Measurements from ENCODE around the gene ST8SIA1.

Gene ST8SIA1

GRCh38 chr12:22180705-22181104 lies 153.8 kb downstream of the ST8SIA1 start:
- TF ChIP-seq REST (IDR thresholded peaks at IDR 0.05; ENCODE audit: insufficient replicate concordance, low read depth) (no peak), CTCF (IDR thresholded peaks at IDR 0.05; ENCODE audit: insufficient read depth, low read length) (no peak), GABPA (IDR thresholded peaks at IDR 0.05; ENCODE audit: low read depth) (no peak), SPI1 (IDR thresholded peaks at IDR 0.05; ENCODE audit: borderline replicate concordance, low read depth) (no peak), POLR2AphosphoS5 (IDR thresholded peaks at IDR 0.05; ENCODE audit: low read depth) (no peak)
- no peak overlapping the region for H3K27ac ChIP-seq (replicated peaks)
- no peak overlapping the region for H3K4me3 ChIP-seq (replicated peaks; ENCODE audit: insufficient read depth, low read length)
- H3K27me3 ChIP-seq (ENCODE audit: insufficient read depth, poor library complexity, severe bottlenecking): no peaks in the 10 kb centered on the region
- no peak for DNase-seq (ENCODE audit: low read depth in 1 of 2, low spot score in 1 of 2)

GRCh38 chr12:22173177-22173576 lies 161.3 kb downstream of the ST8SIA1 start:
- TF ChIP-seq CTCF (IDR thresholded peaks at IDR 0.05; ENCODE audit: insufficient read depth, low read length) (no peak), POLR2AphosphoS5 (IDR thresholded peaks at IDR 0.05; ENCODE audit: low read depth) (no peak), GABPA (IDR thresholded peaks at IDR 0.05; ENCODE audit: low read depth) (no peak), SPI1 (IDR thresholded peaks at IDR 0.05; ENCODE audit: borderline replicate concordance, low read depth) (no peak), REST (IDR thresholded peaks at IDR 0.05; ENCODE audit: insufficient replicate concordance, low read depth) (no peak)
- no peak overlapping the region for H3K27ac ChIP-seq (replicated peaks)
- H3K4me3 ChIP-seq (replicated peaks; ENCODE audit: insufficient read depth, low read length): no peak overlapping the region
- no peaks in the 10 kb centered on the region for H3K27me3 ChIP-seq (ENCODE audit: insufficient read depth, poor library complexity, severe bottlenecking)
- no peak for DNase-seq (ENCODE audit: low read depth in 1 of 2, low spot score in 1 of 2)

GRCh38 chr12:22172501-22172900 lies 162.0 kb downstream of the ST8SIA1 start:
- Histone ChIP-seq H3K27me3 (ENCODE audit: insufficient read depth, poor library complexity, severe bottlenecking) (no peaks in the 10 kb centered on the region), H3K27ac (replicated peaks) (no peak overlapping the region), H3K4me3 (replicated peaks; ENCODE audit: insufficient read depth, low read length) (no peak overlapping the region)
- TF ChIP-seq SPI1 (IDR thresholded peaks at IDR 0.05; ENCODE audit: borderline replicate concordance, low read depth) (no peak), POLR2AphosphoS5 (IDR thresholded peaks at IDR 0.05; ENCODE audit: low read depth) (no peak), CTCF (IDR thresholded peaks at IDR 0.05; ENCODE audit: insufficient read depth, low read length) (no peak), GABPA (IDR thresholded peaks at IDR 0.05; ENCODE audit: low read depth) (no peak), REST (IDR thresholded peaks at IDR 0.05; ENCODE audit: insufficient replicate concordance, low read depth) (no peak)
- DNase-seq (ENCODE audit: low read depth in 1 of 2, low spot score in 1 of 2): peak in 1 of 2 experiments; percentile 6

Measured in HL-60 (cell line).